Neural cell (in vitro differentiated cells): Measurements from ENCODE around the gene ST6GALNAC3. TPM values are rescaled to one million over a fixed set of nuclear protein-coding genes. Genes with fewer than 3 reads are reported as not detected.

Experiments
- H2AFZ ChIP-seq: fragments of 200-600, 300-800 bp; sonication (generic), shearing (Covaris generic); 2 replicates; pipeline ENCODE4 v1.6.0; 2014; ENCODE audit warnings: low read depth, mild to moderate bottlenecking, antibody characterized with exemption, low read length, moderate library complexity
- H3F3A ChIP-seq: fragments of 200-600 bp; shearing (Covaris generic); 2 replicates; pipeline ENCODE4 v1.6.1; 2016; ENCODE audit warnings: mild to moderate bottlenecking, moderate library complexity, mixed read lengths, antibody characterized with exemption, low read length; ENCODE audit not compliant: insufficient read depth, poor library complexity, severe bottlenecking
- H3K27ac ChIP-seq: fragments of 200-600, 300-800 bp; sonication (generic), shearing (Covaris generic); 2 replicates; pipeline ENCODE4 v1.5.1; 2014; ENCODE audit warnings: mild to moderate bottlenecking, low read length, moderate library complexity
- H3K27me3 ChIP-seq: fragments of 300-800, 200-600 bp; sonication (generic), shearing (Covaris generic); 2 replicates; pipeline ENCODE4 v1.6.0; 2014; ENCODE audit warnings: mild to moderate bottlenecking, low read depth, low read length, moderate library complexity; ENCODE audit not compliant: insufficient read depth
- H3K36me3 ChIP-seq: fragments of 300-800, 200-600 bp; sonication (generic), shearing (Covaris generic); 2 replicates; pipeline ENCODE4 v1.5.1; 2014; ENCODE audit warnings: mild to moderate bottlenecking, antibody characterized with exemption, low read length, moderate library complexity; ENCODE audit not compliant: insufficient read depth
- H3K4me2 ChIP-seq: fragments of 300-800, 200-600 bp; sonication (generic), shearing (Covaris generic); 2 replicates; pipeline ENCODE4 v1.6.0; 2014; ENCODE audit warnings: mild to moderate bottlenecking, low read length
- H3K4me3 ChIP-seq: fragments of 300-800, 200-600 bp; sonication (generic), shearing (Covaris generic); 2 replicates; pipeline ENCODE4 v1.5.1; 2014; ENCODE audit warnings: mild to moderate bottlenecking, low read length, moderate library complexity
- H3K79me2 ChIP-seq: fragments of 200-600 bp; shearing (Covaris generic); replicated peaks from 2 replicates; pipeline ENCODE4 v1.6.0; 2014; ENCODE audit warnings: mild to moderate bottlenecking, low read length, moderate library complexity; ENCODE audit not compliant: insufficient read depth
- H3K9ac ChIP-seq: fragments of 300-800, 200-600 bp; sonication (generic), shearing (Covaris generic); 2 replicates; pipeline ENCODE4 v1.6.1; 2016; ENCODE audit warnings: mild to moderate bottlenecking, low read length, mixed read lengths
- H3K9me2 ChIP-seq: fragments of 200-600 bp; shearing (Covaris generic); 2 replicates; pipeline ENCODE4 v1.6.1; 2016; ENCODE audit warnings: mild to moderate bottlenecking, low read length, mixed read lengths; ENCODE audit not compliant: insufficient read depth
- H3K9me3 ChIP-seq: fragments of 200-600, 300-800 bp; sonication (generic), shearing (Covaris generic); 2 replicates; pipeline ENCODE4 v1.6.1; 2016; ENCODE audit warnings: mild to moderate bottlenecking, mixed run types, low read length, moderate library complexity, mixed read lengths
- H4K20me1 ChIP-seq: fragments of 200-600 bp; shearing (Covaris generic); 2 replicates; pipeline ENCODE4 v1.6.1; 2016; ENCODE audit warnings: mild to moderate bottlenecking, mixed run types; ENCODE audit not compliant: insufficient read depth
- CTCF ChIP-seq: fragments of 450-650 bp; IDR thresholded peaks from 2 replicates; pipeline ENCODE4 v1.5.1; 2014; ENCODE audit warnings: antibody characterized with exemption, mild to moderate bottlenecking, moderate library complexity; ENCODE audit not compliant: poor library complexity, severe bottlenecking
- EP300 ChIP-seq: fragments of 450-650 bp; conservative IDR thresholded peaks from 2 replicates; pipeline ENCODE4 v1.6.1; 2014; ENCODE audit warnings: antibody characterized with exemption, mild to moderate bottlenecking, moderate library complexity; ENCODE audit not compliant: poor library complexity, severe bottlenecking
- EZH2 ChIP-seq: fragments of 200-600, 300-800 bp; shearing (Covaris generic), sonication (generic); IDR thresholded peaks from 2 replicates; pipeline ENCODE4 v1.6.1; 2014; ENCODE audit warnings: antibody characterized with exemption, low read length, borderline replicate concordance, mild to moderate bottlenecking; ENCODE audit not compliant: insufficient read depth, poor library complexity, severe bottlenecking
- MXI1 ChIP-seq: fragments of 450-650 bp; conservative IDR thresholded peaks from 2 replicates; pipeline ENCODE4 v1.6.1; 2014; ENCODE audit warnings: antibody characterized with exemption, mild to moderate bottlenecking; ENCODE audit not compliant: poor library complexity, severe bottlenecking
- POLR2AphosphoS5 ChIP-seq: IDR thresholded peaks from 2 replicates; pipeline ENCODE4 v1.6.1; 2012
- RAD21 ChIP-seq: fragments of 450-650 bp; conservative IDR thresholded peaks from 2 replicates; pipeline ENCODE4 v1.6.1; 2014; ENCODE audit warnings: antibody characterized with exemption, mild to moderate bottlenecking, moderate library complexity
- REST ChIP-seq: IDR thresholded peaks from 2 replicates; pipeline ENCODE4 v1.6.1; 2012; ENCODE audit warnings: borderline replicate concordance
- SMC3 ChIP-seq: fragments of 450-650 bp; conservative IDR thresholded peaks from 2 replicates; pipeline ENCODE4 v1.6.1; 2014; ENCODE audit warnings: antibody characterized with exemption, mild to moderate bottlenecking, moderate library complexity; ENCODE audit not compliant: poor library complexity
- TAF1 ChIP-seq: IDR thresholded peaks from 2 replicates; pipeline ENCODE4 v1.6.1; 2012; ENCODE audit warnings: low read depth
- polyA plus RNA-seq: library from polyadenylated mRNA; depleted of rRNA; stranded (reverse); fragments of >200 nt; gene quantifications from 2 replicates; pipeline ENCODE4 v1.2.3, GENCODE V29; 2014

The ST6GALNAC3 gene
- polyA plus RNA-seq, 1 donor from 2014 or later = 3.6 TPM

GRCh38 chr1:76141929-76142328 lies 67.4 kb downstream of the ST6GALNAC3 start:
- Histone ChIP-seq H4K20me1 (no peaks in the 10 kb centered on the region), H3K79me2 (no peaks in the 10 kb centered on the region), H3K4me3 (no peak overlapping the region), H3K9me2 (no peaks in the 10 kb centered on the region), H3K9ac (no peak overlapping the region), H3F3A (no peaks in the 10 kb centered on the region), H3K27me3 (no peaks in the 10 kb centered on the region), H3K9me3 (no peaks in the 10 kb centered on the region), H3K27ac (no peak overlapping the region), H2AFZ (no peak overlapping the region), H3K36me3 (no peaks in the 10 kb centered on the region), H3K4me2 (no peak overlapping the region)
- TF ChIP-seq TAF1 (no peak), MXI1 (no peak), RAD21 (no peak), EP300 (no peak), EZH2 (no peak), POLR2AphosphoS5 (no peak), CTCF (no peak)

GRCh38 chr1:76142771-76143540 lies 68.4 kb downstream of the ST6GALNAC3 start:
- H3K27ac ChIP-seq = no peak overlapping the region
- TF ChIP-seq POLR2AphosphoS5 = no peak
- no peak overlapping the region for H3K9ac ChIP-seq
- no peaks in the 10 kb centered on the region for H4K20me1 ChIP-seq
- no peak overlapping the region for H3K4me2 ChIP-seq
- H3K27me3 ChIP-seq = no peaks in the 10 kb centered on the region
- no peaks in the 10 kb centered on the region for H3F3A ChIP-seq
- no peaks in the 10 kb centered on the region for H3K79me2 ChIP-seq
- no peaks in the 10 kb centered on the region for H3K9me2 ChIP-seq
- H3K36me3 ChIP-seq = no peaks in the 10 kb centered on the region
- no peak overlapping the region for H3K4me3 ChIP-seq
- H2AFZ ChIP-seq = no peak overlapping the region
- no peaks in the 10 kb centered on the region for H3K9me3 ChIP-seq

DNA sequence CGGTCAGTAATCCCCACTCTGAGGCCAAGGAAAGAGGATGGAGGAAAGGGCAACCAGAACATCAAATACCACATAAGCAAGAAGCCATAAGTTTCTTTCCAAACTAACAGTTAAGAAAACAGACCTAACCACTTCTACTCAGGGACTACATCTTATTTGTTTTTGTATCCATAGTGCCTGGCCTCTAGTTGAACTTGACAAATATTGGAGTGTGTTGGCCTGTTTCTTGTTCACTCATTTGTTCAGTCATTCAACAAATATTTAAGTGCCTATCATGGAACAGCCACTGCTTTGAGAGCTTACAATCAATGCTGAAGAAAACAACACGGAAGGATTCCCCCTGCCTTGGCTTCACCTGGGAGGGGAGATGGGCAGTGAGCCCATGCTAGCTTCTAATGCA lies 69.7 kb downstream of the ST6GALNAC3 start:
- H3K79me2 ChIP-seq = no peaks in the 10 kb centered on the region
- H4K20me1 ChIP-seq = no peaks in the 10 kb centered on the region
- no peak overlapping the region for H3K4me3 ChIP-seq
- no peak overlapping the region for H2AFZ ChIP-seq
- H3K9me2 ChIP-seq = no peaks in the 10 kb centered on the region
- no peak overlapping the region for H3K4me2 ChIP-seq
- H3K27me3 ChIP-seq = no peaks in the 10 kb centered on the region
- no peak overlapping the region for H3K27ac ChIP-seq
- H3K36me3 ChIP-seq = no peaks in the 10 kb centered on the region
- no peak for TF ChIP-seq RAD21
- TF ChIP-seq SMC3 = no peak
- TF ChIP-seq REST = no peak
- no peak for TF ChIP-seq POLR2AphosphoS5
- no peak for TF ChIP-seq EZH2
- TF ChIP-seq EP300 = no peak
- no peak for TF ChIP-seq CTCF
- TF ChIP-seq TAF1 = no peak
- no peak for TF ChIP-seq MXI1
- H3F3A ChIP-seq = no peaks in the 10 kb centered on the region
- H3K9me3 ChIP-seq = no peaks in the 10 kb centered on the region
- H3K9ac ChIP-seq = no peak overlapping the region
